ENCODE results near the gene ANP32A.

GRCh38 chr15:68817304-68818065 is 3.2 kb downstream of the ANP32A start:
- TF ChIP-seq CTCF (conservative IDR thresholded peaks at IDR 0.05 in 1 of 2, IDR thresholded peaks at IDR 0.05 in 1 of 2; ENCODE audit: extremely low read depth in 1 of 2, insufficient read depth in 1 of 2, low read depth in 1 of 2, low read length in 2 of 2) (no peak), EZH2 (IDR thresholded peaks at IDR 0.05; ENCODE audit: borderline replicate concordance, low read length) (no peak)

Measured in mammary epithelial cell (primary cell).